Stimulated activated CD4-positive, alpha-beta T cell treated with anti-CD3 and anti-CD28 coated beads, Interleukin-12 subunit alpha, Interleukin-12 subunit beta, amount 100 ng/mL, for 24 hours (primary cell): ENCODE measurements around the gene UBE4B.

Experiments used
- DNase-seq, 2 experiments: peaks; one replicate each; pipeline ENCODE4 v3.0.0-alpha.2; 2020; ENCODE audit warnings: low read depth in 2 of 2

UBE4B gene

GRCh38 chr1:10114746-10115145 lies 82.0 kb downstream of the UBE4B start:
- no peak for DNase-seq

- DNase-seq = no peak
Measured at GRCh38 chr1:10117132-10117531, 84.4 kb downstream of the UBE4B start.

- DNase-seq = no peak
Measured at GRCh38 chr1:10117865-10118264, 85.1 kb downstream of the UBE4B start.

- no peak for DNase-seq
Measured at GRCh38 chr1:10121688-10122087, 88.9 kb downstream of the UBE4B start.

GRCh38 chr1:10122926-10123325 lies 90.2 kb downstream of the UBE4B start:
- DNase-seq = no peak

- DNase-seq = no peak
Measured at GRCh38 chr1:10128101-10128765, 95.5 kb downstream of the UBE4B start.

- DNase-seq = no peak
Measured at GRCh38 chr1:10132316-10132715, 99.6 kb downstream of the UBE4B start.

GRCh38 chr1:10132852-10133251 lies 100.1 kb downstream of the UBE4B start:
- DNase-seq = no peak

- DNase-seq = no peak
Measured at GRCh38 chr1:10140981-10141380, 108.2 kb downstream of the UBE4B start.

- DNase-seq = no peak
Measured at GRCh38 chr1:10143961-10144485, 111.3 kb downstream of the UBE4B start.

- no peak for DNase-seq
Measured at GRCh38 chr1:10146391-10146790, 113.6 kb downstream of the UBE4B start.

GRCh38 chr1:10149231-10149630 lies 116.5 kb downstream of the UBE4B start:
- no peak for DNase-seq

- DNase-seq = peak in 1 of 2 experiments; percentile 47
Measured at GRCh38 chr1:10152709-10153284, 120.0 kb downstream of the UBE4B start.

GRCh38 chr1:10155087-10155712 lies 122.4 kb downstream of the UBE4B start:
- DNase-seq = no peak

- DNase-seq = no peak
Measured at GRCh38 chr1:10160173-10160572, 127.4 kb downstream of the UBE4B start.

GRCh38 chr1:10160907-10161490 lies 128.2 kb downstream of the UBE4B start:
- DNase-seq = no peak

- DNase-seq = no peak
Measured at GRCh38 chr1:10161541-10162290, 129.0 kb downstream of the UBE4B start.

- DNase-seq = no peak
Measured at GRCh38 chr1:10168912-10169514, 136.3 kb downstream of the UBE4B start.

- DNase-seq = no peak
Measured at GRCh38 chr1:10170239-10170574, 137.4 kb downstream of the UBE4B start.

GRCh38 chr1:10171105-10171767 lies 138.5 kb downstream of the UBE4B start:
- no peak for DNase-seq
